Medulla oblongata (tissue), 1 donor: ENCODE results near the gene ABCE1.

Source experiments
- DNase-seq: peaks from one replicate; pipeline ENCODE4 v3.0.0-alpha.2; 2015; ENCODE audit errors: extremely low spot score

ABCE1 gene

GRCh38 chr4:145177511-145177905, 79.4 kb downstream of the ABCE1 start:
- DNase-seq = peak; percentile 47

GRCh38 chr4:145177906-145178538, 79.9 kb downstream of the ABCE1 start:
- peak; percentile 69 for DNase-seq

GRCh38 chr4:145178740-145179280, 80.7 kb downstream of the ABCE1 start:
- peak; percentile 38 for DNase-seq
